ENCODE data around the gene MYBBP1A.

Gene MYBBP1A

DNA sequence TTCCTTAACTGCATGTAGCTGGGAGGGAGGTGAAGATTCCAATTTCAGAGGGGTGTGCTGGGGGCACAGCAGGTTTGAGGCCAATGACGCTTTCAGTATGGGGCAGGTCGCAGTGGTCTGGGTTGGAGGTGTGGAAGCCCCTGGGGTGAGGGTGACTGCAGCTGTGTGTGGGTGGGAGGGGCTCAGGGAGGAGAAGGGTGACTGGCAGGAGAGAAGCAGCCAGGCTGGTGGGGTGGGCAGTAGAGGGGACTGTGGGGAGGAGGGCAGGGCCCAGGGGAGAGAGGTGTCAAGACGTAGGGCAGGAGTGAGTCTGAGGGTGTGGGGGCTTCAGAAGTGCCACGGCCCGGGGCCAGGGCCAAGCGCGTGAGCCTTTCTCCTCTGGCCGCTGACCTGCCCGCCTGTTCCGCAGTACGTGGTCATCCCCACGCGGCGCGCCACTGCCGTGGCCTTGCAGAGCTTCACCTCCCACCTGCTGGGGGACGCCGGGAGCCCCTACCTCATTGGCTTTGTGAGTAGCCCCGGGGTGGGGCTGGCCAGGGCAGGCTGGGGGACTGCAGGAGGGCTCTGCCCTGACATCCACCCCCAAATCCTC is 19.4 kb downstream of the MYBBP1A start:
- no peak for DNase-seq

DNA sequence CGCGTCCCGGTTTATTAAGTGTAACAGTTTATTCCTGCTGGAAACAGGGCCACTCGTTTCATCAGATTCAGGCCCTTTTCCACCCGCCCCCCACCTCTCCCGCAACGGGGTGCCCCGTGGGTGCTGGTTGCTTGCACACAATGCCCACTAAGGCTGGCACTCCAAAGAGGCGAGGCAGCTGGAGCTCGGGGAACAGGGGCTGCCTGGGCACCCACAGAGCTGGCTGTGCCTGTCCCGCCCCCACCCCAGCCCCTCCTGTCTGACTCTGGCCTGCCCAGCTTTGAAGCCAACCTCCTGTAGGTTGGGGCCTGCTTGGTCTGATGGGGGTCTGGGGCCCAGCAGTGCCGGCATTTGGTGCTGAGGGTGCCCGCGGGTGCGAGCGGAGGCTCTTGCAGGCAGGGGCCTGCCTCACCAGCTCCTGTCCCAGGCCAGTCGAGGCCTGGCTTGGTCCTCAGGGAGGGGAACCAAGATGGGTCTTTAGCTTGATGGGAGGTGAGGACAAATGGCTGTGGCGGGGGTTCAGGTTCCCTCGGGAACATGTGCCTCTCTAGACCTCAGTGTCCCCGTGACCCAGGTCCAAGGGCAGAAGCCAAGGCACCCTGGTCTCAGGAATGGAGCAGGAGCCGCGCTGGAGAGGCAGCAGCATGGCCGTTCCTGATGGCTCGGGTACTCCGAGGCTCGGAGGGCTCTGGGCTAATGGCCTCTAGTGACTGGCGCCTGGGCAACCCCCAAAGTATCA is 20.1 kb downstream of the MYBBP1A start:
- DNase-seq = no peak

DNA sequence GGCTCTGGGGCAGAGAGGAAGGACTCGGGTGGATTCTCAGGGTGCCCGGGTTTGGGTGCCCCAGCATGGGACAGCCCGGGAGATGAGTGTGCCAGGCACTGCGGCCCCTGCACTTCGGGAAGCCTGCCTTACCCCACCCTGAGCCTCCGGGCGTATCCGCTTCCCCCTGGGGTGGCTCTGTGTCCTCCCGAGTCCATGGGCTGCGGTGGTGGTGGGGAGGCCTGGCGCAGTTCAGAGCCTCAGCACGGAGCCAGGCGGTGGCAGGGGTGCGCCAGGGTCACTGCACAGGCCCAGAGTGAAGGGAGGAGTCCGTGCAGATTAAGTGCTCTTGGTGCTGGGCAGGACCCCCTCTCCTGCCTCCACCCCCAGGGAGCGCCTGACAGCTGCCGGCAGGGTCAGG is 20.7 kb downstream of the MYBBP1A start:
- no peak for DNase-seq

DNA sequence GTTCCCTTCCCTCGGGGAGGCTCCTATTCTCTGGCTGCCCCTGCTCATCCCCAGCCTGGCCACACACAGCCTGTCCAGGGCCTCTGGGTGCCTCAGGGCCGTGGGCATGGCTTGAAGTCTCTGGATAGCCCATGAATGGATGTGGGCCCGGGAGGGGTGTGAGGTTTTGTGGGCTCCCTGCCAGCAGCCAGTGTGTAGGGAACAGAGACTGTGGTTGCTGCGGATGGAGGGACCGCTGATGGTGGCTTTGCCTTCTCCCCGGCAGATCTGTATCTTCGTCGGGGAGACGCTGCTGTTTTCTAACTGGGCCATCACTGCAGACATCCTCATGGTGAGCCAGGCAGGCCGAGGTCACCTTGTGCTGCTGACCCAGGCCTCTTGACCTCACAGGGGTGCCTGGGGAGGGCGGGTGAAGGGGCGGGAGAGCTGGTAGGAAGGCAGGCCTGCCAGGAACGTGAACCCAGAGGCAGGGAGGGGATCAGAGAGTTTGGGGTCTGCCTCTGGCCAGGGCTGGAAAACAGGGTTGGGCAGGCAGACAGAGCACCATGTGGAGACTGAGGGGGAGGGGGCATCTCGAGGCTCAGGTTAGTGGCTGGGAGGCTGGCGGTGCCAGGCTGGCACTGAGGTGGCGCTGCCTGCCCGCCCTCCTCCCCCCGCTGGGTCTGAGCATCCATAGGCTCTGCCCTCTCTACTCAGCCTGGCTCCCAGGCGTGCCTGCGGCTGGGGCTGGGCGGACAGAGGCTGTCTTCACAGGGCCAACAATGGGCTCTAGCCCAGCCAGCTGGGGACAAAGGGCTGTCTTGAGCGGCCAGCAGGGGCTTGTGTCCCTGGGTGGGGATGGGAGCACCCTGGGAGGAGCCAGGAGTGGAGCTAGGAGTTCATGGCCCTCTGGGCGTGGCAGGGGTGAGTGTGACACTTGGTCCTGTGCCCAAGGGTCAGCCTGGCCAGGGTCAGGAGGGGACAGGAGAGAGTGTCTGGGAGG is 21.4 kb downstream of the MYBBP1A start:
- DNase-seq = no peak

DNA sequence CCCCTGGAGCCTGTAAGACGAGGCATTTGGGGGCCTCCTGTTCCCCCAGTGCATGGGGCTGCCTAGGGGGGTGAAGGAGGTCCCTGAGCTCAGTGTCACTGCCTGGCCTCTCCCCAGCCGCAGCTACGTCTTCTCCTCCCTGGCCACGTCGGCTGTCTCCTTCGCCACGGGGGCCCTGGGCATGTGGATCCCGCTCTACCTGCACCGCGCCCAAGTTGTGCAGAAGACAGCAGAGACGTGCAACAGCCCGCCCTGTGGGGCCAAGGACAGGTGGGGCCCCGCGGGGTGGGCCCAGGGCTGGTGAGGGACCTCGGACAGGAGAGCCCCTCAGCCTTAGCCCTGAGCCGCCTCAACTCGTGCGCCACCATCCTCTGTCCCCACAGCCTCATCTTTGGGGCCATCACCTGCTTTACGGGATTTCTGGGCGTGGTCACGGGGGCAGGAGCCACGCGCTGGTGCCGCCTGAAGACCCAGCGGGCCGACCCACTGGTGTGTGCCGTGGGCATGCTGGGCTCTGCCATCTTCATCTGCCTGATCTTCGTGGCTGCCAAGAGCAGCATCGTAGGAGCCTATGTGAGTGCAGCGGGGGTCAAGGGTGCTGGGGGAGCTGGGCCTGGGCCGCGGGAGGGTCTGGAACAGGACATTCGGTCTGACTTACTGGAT is 22.2 kb downstream of the MYBBP1A start:
- no peak for DNase-seq

DNA sequence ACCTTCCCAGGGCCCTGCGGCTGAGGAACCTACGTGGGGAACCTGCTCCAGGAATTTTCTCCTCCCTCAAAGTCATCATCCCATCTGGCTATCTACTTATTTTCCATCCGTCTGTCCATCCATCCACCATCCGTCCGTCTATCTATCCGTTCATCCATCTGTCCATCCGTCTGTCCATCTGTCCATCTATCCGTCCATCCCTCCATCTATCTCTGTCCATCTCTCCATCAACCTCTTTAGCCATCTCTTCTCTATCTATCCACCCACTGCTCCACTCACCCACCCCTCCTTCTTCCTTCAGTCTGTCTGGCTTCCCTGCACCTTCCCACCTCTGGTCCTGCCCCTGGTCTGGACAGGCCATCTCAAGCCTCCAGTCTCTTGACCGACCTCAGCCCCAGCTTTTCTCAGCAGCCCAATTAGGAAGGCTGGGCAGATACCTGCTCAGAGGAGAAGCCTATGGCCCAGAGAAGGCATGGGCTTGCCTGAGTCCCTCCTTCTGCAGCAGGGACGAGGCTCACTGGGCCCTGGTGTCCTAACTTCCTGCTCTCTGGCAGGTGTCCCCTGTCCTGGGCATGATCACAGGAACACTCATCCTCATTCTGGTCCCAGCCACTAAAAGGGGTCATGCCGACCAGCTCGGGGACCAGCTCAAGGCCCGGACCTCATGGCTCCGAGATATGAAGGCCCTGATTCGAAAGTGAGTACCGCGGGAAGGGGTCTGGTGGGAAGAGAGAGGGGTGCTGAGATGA is 23.0 kb downstream of the MYBBP1A start:
- DNase-seq = no peak

DNA sequence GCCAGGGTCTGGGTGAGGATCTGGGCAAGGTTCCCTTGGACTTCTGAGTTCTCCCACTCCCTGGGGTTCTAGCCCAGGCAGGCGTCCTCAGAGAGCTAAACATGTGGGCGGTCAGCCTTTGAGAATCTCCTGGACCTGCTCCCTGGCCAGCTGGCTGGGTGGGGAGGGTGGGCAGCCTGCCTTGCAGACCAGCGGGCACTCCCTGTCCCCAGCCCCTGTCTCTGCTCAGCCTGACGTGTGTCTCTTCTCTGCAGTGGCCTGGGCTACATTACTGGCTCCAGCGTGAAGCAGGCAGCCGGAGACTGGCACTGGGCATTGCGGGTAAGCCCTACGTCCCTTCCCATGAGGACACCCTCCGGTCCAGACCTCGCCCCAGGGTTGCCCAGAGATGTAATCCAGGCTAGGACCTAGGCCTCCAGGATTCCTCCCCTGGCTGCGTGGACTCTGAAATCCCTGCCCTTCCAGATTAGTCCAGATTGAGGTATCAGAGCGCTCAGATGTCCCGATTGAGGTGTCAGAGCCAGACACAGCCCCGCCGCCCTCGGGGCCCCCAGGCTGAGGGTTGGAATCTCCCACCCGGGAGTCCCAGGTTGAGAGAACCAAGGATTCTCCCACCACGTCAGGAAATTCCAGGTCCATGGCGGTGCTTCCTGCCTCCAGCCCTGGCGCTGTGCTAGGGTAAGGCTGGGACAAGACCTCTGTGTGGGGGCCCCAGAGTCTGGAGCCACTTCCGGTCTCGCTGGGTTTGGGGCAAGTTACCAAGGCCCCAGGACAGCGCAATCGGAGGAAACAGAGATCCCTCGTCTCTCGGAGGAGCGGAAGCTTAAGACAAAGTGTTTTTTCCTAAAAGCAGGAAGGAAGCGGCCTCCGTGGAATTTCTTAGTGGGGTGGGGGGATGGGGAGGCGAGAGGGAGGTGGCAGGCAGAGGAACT is 24.1 kb downstream of the MYBBP1A start:
- DNase-seq = no peak

DNA sequence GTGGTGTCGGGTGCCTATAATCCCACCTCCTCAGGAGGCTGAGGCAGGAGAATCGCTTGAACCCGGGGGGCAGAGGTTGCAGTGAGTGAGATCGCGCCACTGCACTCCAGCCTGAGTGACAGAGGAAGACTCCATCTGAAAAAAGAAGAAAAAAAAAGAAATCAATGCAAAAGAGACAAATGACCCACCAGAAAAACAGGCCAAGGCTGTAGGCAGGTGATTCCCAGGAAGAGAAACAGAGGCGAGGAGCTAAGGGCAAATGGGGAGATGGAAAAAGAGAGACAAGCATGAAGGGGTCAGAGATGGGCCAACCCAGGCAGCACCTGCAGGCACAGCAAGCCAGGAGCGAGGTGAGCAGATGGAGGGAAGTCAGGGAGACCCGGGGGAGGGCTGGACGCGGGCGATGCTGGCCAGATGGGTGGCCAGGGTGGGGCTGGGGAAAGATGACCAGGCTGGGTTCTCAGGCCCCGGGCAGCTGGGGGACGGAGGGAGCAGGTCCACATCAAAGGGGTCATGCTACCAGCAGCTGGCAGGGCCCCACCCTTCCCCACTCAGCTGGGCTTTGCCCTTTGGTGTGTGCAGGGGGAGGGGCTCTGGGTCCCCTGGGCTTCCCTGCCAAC is 25.5 kb downstream of the MYBBP1A start:
- no peak for DNase-seq

DNA sequence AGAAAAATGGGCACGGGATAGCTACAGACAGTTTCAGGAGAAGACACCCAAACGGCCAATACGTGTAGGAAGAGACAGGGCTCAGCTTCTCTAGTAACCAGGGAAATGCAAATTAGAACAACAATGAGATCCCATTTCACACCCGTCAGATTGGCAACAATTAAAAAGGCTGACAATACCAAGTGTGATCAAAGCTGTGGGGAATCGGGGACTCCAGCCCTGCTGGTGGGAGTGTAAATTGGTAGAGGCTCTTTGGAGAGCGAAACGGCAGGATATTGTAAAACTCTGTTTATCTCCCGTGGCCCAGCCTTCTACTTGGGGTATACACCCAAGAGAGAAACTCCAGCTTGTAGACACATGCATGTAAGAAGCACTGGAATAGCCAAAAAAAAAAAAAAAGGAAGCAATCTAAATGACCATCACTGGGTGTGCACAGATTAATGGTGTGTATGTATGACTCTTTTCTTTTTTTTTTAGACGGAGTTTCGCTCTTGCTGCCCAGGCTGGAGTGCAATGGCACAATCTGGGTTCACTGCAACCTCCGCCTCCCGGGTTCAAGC is 27.5 kb downstream of the MYBBP1A start:
- no peak for DNase-seq

DNA sequence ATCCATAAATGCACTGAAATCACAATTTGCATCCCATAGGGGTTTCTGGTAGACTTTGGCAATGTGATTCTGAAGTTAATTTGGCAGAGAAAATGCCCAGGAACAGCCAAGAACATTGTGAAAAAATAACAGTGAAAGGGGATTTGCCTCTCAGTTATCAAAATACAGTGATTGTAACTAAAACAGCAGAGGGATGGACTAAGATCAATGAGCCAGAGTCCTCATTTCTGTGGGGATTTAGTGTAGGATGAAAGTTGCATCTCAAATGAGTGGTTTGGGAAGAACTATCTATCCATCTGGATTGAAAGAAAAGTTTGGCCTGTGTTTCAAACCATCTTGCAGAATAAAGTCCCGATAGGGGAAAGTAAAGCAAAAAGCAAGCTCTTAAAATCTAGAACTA is 28.1 kb downstream of the MYBBP1A start:
- DNase-seq = no peak

DNA sequence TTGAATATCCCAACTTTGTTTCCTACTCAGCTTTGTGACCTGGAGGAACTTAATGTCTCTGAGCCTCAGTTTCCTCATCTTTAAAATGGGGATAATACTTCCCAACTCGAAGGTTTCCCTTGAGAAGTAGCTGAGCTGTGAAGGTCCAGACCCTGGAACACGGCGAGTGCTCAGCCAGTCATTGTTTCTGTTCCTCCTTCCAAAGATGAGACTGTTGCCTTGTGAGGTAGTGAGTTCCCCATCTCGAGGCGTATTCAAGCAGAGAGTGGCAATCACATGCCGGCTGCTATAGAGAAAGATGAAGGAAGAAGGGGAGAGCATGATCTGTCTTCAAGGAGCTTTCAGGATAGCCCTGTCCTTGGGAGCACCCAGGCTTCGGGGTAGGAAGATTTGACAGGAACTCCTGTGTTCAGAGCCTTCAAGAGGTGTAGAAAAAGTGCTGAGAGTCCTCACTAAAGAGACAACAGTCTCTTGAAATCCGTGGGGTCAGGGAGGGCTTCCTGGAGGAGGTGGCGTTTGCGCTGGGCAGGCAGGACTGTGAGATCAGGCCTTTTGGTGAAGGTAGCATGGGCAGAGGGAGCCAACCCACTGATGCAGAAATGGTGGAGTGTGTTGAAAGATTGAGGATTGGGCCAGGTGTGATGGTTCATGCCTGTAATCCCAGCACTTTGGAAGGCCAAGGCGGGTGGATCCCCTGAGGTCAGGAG is 29.3 kb downstream of the MYBBP1A start:
- no peak for DNase-seq

DNA sequence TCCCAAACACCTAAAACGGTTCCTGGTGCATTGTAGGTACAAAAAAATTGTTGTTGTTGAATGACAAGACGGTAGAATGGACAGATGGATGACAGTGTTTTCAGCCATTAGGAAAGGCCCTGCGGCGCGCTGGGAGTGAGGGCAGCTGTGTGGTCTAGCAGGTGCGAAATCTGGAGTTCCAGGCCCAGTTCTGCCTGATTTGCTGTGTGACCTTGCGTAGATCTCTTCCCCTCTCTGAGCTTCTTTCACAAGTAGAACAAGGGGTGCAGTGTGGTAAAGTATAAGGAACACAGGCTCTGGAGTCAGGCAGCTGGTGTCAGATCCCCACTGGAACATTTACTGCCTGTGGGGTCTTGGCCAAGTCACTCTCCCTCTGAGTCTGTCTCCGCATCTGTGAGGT is 31.2 kb downstream of the MYBBP1A start:
- no peak for DNase-seq

DNA sequence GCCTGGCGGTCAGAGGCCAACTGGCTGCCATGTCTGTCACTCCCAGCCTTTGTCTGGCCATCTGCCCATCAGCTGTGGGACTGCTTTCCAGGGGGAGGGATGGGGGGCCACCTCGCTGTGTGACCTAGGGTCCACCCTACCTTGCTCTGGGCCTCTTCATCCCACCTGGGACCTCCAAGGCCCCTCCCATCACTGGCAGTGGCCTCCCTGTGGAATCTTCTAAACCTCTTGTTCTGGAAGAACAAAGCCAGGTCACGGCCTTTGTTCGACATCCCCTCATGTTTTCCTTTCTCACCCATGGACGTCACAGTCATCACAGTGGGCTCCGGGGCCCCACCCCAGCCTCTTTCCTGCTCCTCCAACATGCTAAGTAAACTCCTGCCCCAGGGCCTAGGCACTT is 32.5 kb downstream of the MYBBP1A start:
- no peak for DNase-seq

DNA sequence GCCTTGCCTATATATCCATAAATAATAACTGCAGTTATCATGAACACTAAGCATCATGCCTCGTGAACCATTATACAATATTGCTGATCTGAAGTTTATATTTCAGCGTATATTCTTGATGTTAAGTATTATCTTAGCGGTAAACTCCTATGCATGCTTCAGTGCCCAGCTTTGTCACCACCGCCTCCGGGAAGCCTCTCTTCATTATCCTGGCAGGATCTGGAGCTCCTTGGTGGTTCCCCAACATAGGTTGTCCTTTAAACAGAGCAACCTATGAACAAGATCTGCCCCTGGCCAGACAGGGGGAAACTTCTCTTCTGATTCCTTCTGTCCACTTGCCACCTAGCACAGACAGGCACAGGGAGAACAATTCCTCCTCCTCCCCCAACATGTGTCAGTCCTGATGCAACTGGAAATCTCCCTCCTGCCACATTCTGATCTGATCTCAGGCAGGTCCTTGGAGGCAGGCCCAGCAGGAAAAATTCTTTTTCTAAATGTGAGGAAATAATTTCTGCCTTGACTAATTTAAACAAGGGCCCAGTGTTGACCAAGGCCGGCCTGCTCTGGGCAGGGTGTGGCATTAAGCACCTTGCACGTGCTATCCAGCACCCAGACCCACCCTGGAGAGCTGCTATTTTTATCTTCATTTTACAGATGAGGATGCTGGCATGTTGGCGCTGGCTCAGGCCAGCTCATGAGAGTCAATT is 34.1 kb downstream of the MYBBP1A start:
- no peak for DNase-seq

DNA sequence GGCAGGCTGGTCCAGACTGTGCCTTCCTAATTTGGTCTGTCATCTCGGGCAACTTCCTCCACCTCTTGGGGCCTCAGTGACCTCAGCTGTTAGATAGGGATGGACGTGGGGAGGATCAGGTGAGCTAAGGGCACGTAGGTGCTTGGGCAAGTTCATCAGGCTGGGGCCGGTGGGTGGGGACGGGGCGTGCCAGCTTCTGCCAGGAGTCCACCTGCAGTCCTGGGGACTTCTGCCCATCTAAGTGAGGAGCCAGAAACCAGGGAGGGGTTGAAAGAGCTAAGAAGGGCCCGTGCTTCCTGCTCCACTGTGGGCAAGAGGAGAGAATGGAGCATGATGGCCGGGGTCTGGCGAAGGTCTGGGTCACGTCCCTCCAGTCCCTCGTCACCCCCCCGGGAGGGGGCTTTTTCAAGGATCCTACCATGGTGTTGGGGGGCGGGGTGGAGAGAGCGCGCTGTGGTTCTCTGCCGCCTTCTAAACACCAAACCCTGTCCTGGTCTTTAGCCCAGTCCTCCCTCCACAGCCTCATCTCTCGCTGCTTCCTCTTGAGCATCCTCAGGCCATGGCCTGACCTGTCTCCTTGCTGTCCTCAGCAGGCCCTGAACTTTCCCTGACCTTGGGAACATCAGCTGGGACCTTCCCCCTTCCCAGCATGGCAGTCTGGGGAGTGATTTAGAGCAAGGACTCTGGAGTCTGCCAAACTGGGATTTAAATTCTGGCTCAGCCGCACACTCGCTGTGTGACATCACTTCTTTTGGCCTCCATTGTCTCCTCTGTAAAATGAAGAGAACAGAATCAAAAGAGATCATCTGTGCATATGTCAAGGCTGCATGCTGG is 34.9 kb downstream of the MYBBP1A start:
- no peak for DNase-seq

DNA sequence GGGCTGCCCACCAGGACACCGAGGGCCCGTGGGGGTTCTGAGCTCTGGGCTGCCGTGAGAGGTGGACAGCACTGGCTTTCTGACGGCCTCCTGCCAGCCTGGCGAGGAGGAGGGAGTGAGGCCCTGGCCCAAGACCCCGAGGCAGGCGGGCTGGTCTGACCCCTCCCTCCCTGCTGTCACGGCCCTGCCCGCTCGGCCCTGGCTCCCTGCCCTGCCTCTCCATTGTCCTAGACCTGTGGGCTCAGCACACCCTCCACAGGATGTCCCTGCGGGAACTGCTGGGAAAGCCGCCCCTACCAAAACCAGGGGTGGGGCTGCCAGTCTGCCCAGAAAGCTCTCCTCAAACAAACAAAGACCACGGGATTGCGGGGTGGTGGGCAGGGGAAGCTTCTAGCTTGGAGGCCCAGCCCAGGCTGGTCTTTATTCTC is 35.8 kb downstream of the MYBBP1A start:
- DNase-seq = no peak

DNA sequence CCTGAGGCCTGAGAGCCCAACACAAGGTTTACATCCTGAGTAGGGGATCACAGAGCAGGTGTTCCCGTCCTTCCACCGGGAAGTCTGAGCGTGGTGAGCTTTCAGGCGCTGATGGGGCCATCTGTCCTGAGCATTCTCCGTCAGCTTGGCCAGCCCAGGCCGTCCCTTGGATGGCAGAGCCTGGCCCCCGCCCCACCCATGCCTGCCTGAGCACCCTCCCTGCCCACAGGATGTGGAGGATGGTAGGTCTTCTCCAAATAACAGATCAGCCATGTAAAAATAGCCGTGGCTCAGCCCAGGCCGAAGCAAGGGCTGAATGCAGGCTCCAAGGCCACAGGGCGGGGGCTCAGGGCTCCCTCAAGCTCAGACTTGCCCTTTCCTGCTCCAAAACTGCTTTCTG is 36.3 kb downstream of the MYBBP1A start:
- DNase-seq = no peak

DNA sequence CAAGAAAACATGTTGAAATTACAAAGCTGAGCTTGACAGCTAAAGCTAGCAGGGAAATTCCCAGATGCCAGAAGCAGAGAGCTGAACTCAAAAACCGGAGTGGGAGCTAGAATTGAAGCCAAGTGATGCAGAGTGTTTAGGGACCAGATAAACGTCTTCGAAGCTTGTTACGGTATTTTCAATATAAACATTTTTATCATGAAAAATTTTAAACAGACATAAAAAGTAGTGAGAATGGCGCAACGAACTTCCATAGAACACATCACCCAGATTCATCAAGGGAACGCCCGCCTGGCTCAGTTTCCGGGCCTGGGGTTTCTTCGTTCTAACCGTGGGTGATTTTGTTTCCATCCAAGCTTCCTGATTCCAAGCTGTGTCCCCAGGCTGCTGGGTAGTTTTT is 38.4 kb downstream of the MYBBP1A start:
- DNase-seq = no peak
